GM12873 (cell line): Measurements from ENCODE around the gene PACC1.

ENCODE experiments used
- CTCF ChIP-seq: IDR thresholded peaks from 2 replicates; pipeline ENCODE4 v1.5.1; 2012; ENCODE audit warnings: low read depth, mild to moderate bottlenecking, moderate library complexity, low read length, control low read depth; ENCODE audit not compliant: insufficient read depth; ENCODE audit errors: missing control alignments

Gene PACC1

GRCh38 chr1:212457740-212458338, 43.2 kb upstream of the PACC1 start:
- peak; percentile 85 for TF ChIP-seq CTCF

- peak; percentile 98 for TF ChIP-seq CTCF
These were observed 41.3 kb upstream of the PACC1 start for GRCh38 chr1:212455803-212456528.

GRCh38 chr1:212455401-212455800, 40.7 kb upstream of the PACC1 start:
- TF ChIP-seq CTCF = no peak

- no peak for TF ChIP-seq CTCF
These were observed 40.1 kb upstream of the PACC1 start for GRCh38 chr1:212454741-212455140.

GRCh38 chr1:212453156-212453857, 38.6 kb upstream of the PACC1 start:
- no peak for TF ChIP-seq CTCF

- TF ChIP-seq CTCF = no peak
These were observed 37.9 kb upstream of the PACC1 start for GRCh38 chr1:212452323-212453155.
